Liver (tissue), 9 donors: ENCODE measurements around the gene HARBI1. TPM values are rescaled to one million over a fixed set of nuclear protein-coding genes. Genes with fewer than 3 reads are reported as not detected.

Source experiments
- DNase-seq: peaks from one replicate; pipeline ENCODE4 v3.0.0-alpha.2; 2017; ENCODE audit warnings: low spot score
- H3K27ac ChIP-seq, 2 donors: one replicate each; pipeline ENCODE4 v1.7.0; 2013; ENCODE audit warnings: inconsistent platforms in 2 of 2, low read length in 2 of 2, control low read depth in 1 of 2, low read depth in 1 of 2, mild to moderate bottlenecking in 1 of 2
- H3K27me3 ChIP-seq, 4 donors: one replicate each; pipeline versions ENCODE4 v1.6.1 to v1.7.0; 2013; ENCODE audit warnings: low read length in 3 of 4, inconsistent platforms in 1 of 4, mild to moderate bottlenecking in 1 of 4, moderate library complexity in 1 of 4; ENCODE audit not compliant: control insufficient read depth in 4 of 4, insufficient read depth in 4 of 4
- H3K36me3 ChIP-seq, 4 donors: one replicate each; pipeline versions ENCODE4 v1.6.1 to v1.7.0; 2013; ENCODE audit warnings: low read length in 3 of 4, mild to moderate bottlenecking in 3 of 4, low read depth in 1 of 4, moderate library complexity in 1 of 4; ENCODE audit not compliant: control insufficient read depth in 4 of 4, insufficient read depth in 3 of 4
- H3K4me1 ChIP-seq, 4 donors: one replicate each; pipeline versions ENCODE4 v1.6.1 to v1.7.0; 2013; ENCODE audit warnings: low read length in 3 of 4, mild to moderate bottlenecking in 3 of 4, moderate library complexity in 1 of 4; ENCODE audit not compliant: control insufficient read depth in 4 of 4, insufficient read depth in 4 of 4
- H3K4me3 ChIP-seq, 3 donors: one replicate each; pipeline versions ENCODE4 v1.6.1 to v1.7.0; 2013; ENCODE audit warnings: low read length in 3 of 3, control low read depth in 1 of 3, low read depth in 1 of 3, mild to moderate bottlenecking in 1 of 3
- H3K9ac ChIP-seq, 2 donors: one replicate each; pipeline ENCODE4 v1.7.0; 2013; ENCODE audit warnings: low read length in 2 of 2, mild to moderate bottlenecking in 2 of 2, moderate library complexity in 2 of 2, control low read depth in 1 of 2, low read depth in 1 of 2
- H3K9me3 ChIP-seq, 4 donors: one replicate each; pipeline versions ENCODE4 v1.6.1 to v1.7.0; 2013; ENCODE audit warnings: low read length in 3 of 4; ENCODE audit not compliant: control insufficient read depth in 4 of 4
- EGR1 ChIP-seq, 2 donors: IDR thresholded peaks; 2 replicates each; pipeline ENCODE4 v1.6.1; 2016 to 2018; ENCODE audit warnings: antibody characterized with exemption in 2 of 2, low read depth in 2 of 2
- FOXA1 ChIP-seq: IDR thresholded peaks from 2 replicates; pipeline ENCODE4 v1.6.1; 2016; ENCODE audit warnings: antibody characterized with exemption
- FOXA2 ChIP-seq: IDR thresholded peaks from 2 replicates; pipeline ENCODE4 v1.6.1; 2016; ENCODE audit warnings: antibody characterized with exemption
- HNF4A ChIP-seq, 2 donors: conservative IDR thresholded peaks; 2 replicates each; pipeline ENCODE4 v1.6.1; 2016; ENCODE audit warnings: antibody characterized with exemption in 2 of 2, mild to moderate bottlenecking in 2 of 2
- JUND ChIP-seq, 2 donors: IDR thresholded peaks; 2 replicates each; pipeline ENCODE4 v1.6.1; 2016; ENCODE audit warnings: antibody characterized with exemption in 2 of 2
- NR2F2 ChIP-seq: IDR thresholded peaks from 2 replicates; pipeline ENCODE4 v1.6.1; 2016; ENCODE audit warnings: antibody characterized with exemption
- RAD21 ChIP-seq, 2 donors: IDR thresholded peaks; 2 replicates each; pipeline ENCODE4 v1.6.1; 2016; ENCODE audit warnings: antibody characterized with exemption in 2 of 2, mild to moderate bottlenecking in 2 of 2
- RXRA ChIP-seq, 2 donors: IDR thresholded peaks; 2 replicates each; pipeline ENCODE4 v1.6.1; 2017 to 2018; ENCODE audit warnings: antibody characterized with exemption in 2 of 2, mild to moderate bottlenecking in 1 of 2
- SP1 ChIP-seq: IDR thresholded peaks from 2 replicates; pipeline ENCODE4 v1.6.1; 2018; ENCODE audit warnings: antibody characterized with exemption, mild to moderate bottlenecking
- TAF1 ChIP-seq: conservative IDR thresholded peaks from 2 replicates; pipeline ENCODE4 v1.6.1; 2016; ENCODE audit warnings: antibody characterized with exemption, mild to moderate bottlenecking
- YY1 ChIP-seq: IDR thresholded peaks from 2 replicates; pipeline ENCODE4 v1.6.1; 2016; ENCODE audit warnings: antibody characterized with exemption, mild to moderate bottlenecking
- WGBS: extraction: QIAGEN DNeasy Blood & Tissue Kit; methylation state at CpG from one replicate; pipeline ENCODE4 v1.1.7; 2013; 5-methylcytosine and 5-hydroxymethylcytosine counted together
- polyA plus RNA-seq, 2 donors: library from polyadenylated mRNA; stranded (reverse) in 1 of 2; unstranded in 1 of 2; fragments of 200-250 nt in 1 of 2; fragments of >200 nt in 1 of 2; fragmentation: Nextera tagmentation in 1 of 2; extraction: Ambion mirVana in 1 of 2; gene quantifications; one replicate each; pipeline versions ENCODE4 v1.2.1 to v1.2.3, GENCODE V29; 2013 to 2015
- total RNA-seq, 2 donors: library from RNA; depleted of rRNA; stranded (reverse); fragments of >200 nt; gene quantifications; one replicate each; pipeline ENCODE4 v1.2.3, GENCODE V29; 2014
- TF ChIP-seq, protein P1 (sequence below): IDR thresholded peaks from 2 replicates; pipeline ENCODE4 v1.6.1; 2016; ENCODE audit warnings: antibody characterized with exemption, mild to moderate bottlenecking
- TF ChIP-seq, protein P2 (sequence below): IDR thresholded peaks from 2 replicates; pipeline ENCODE4 v1.6.1; 2016; ENCODE audit warnings: antibody characterized with exemption
- TF ChIP-seq, protein P3 (sequence below): fragments of 150-350 bp; IDR thresholded peaks from 2 replicates; pipeline ENCODE4 v1.5.1; 2017; ENCODE audit warnings: improper control_type of control experiment, low read depth, low read length; ENCODE audit not compliant: missing input control
- donor health status: healthy.
- donor health status: healthy.
- donor health status: healthy.
- donor health status: healthy.
- donor health status: healthy.

The HARBI1 gene
- total and polyA plus RNA-seq, 4 donors = 2.5 to 5.9 (median 3.3) TPM

DNA sequence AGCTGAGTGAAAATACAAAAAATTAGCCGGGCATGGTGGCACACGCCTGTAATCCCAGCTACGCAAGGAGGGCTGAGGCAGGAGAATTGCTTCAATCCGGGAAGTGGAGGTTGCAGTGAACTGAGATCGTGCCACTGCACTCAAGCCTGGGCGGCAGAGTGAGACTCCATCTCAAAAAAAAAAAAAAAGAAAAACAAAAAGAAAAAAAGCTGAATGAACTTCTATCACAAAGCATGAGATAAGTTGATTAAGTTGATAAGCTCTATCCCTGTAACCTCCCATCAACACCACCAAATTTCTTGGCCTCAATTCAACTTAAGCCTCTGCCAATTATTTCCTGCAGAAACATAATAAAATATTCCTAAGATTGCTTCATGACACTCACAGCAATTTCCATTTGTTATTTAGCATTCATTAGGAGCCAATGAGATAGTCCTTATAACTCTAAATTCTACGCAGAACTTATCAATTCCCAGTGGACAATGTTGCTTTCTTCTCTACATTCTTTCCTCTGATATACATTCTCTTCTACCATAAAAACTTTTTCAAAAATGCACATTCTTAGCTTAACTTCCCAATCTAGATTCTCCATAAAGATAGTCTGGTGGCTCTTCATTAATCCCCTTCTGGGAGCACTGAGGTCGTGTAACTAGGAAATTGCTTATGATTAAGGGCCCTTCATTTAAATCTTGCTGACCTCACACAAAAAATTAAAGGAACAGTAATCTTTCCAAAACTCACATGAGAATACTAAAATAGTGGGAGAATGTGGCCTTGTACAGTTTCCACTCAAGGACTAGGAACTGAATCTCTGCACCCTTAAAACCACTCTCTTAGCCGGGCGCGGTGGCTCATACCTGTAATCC, 26.1 kb downstream of the HARBI1 start:
- Histone ChIP-seq H3K27ac (no peak overlapping the region), H3K27me3 (no peaks in the 10 kb centered on the region), H3K4me1 (peaks cover 5 to 33% (median 23%) of the 10 kb centered on the region in 4 donors), H3K36me3 (no peaks in the 10 kb centered on the region), H3K9ac (no peak overlapping the region), H3K4me3 (no peak overlapping the region), H3K9me3 (no peaks in the 10 kb centered on the region)
- DNase-seq = no peak
- 64% methylated on average over 11 of the region's 11 CpGs for WGBS
- TF ChIP-seq FOXA2 (no peak), FOXA1 (no peak), SP1 (no peak), RAD21 (IDR thresholded peaks at IDR 0.05) (no peak), YY1 (no peak), NR2F2 (no peak), HNF4A (conservative IDR thresholded peaks at IDR 0.05) (no peak), RXRA (IDR thresholded peaks at IDR 0.05) (no peak), EGR1 (IDR thresholded peaks at IDR 0.05; ENCODE audit: low read depth in 2 of 2) (no peak), TAF1 (no peak)
- TF ChIP-seq, protein P1, sequence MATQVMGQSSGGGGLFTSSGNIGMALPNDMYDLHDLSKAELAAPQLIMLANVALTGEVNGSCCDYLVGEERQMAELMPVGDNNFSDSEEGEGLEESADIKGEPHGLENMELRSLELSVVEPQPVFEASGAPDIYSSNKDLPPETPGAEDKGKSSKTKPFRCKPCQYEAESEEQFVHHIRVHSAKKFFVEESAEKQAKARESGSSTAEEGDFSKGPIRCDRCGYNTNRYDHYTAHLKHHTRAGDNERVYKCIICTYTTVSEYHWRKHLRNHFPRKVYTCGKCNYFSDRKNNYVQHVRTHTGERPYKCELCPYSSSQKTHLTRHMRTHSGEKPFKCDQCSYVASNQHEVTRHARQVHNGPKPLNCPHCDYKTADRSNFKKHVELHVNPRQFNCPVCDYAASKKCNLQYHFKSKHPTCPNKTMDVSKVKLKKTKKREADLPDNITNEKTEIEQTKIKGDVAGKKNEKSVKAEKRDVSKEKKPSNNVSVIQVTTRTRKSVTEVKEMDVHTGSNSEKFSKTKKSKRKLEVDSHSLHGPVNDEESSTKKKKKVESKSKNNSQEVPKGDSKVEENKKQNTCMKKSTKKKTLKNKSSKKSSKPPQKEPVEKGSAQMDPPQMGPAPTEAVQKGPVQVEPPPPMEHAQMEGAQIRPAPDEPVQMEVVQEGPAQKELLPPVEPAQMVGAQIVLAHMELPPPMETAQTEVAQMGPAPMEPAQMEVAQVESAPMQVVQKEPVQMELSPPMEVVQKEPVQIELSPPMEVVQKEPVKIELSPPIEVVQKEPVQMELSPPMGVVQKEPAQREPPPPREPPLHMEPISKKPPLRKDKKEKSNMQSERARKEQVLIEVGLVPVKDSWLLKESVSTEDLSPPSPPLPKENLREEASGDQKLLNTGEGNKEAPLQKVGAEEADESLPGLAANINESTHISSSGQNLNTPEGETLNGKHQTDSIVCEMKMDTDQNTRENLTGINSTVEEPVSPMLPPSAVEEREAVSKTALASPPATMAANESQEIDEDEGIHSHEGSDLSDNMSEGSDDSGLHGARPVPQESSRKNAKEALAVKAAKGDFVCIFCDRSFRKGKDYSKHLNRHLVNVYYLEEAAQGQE = no peak
- TF ChIP-seq, protein P2, sequence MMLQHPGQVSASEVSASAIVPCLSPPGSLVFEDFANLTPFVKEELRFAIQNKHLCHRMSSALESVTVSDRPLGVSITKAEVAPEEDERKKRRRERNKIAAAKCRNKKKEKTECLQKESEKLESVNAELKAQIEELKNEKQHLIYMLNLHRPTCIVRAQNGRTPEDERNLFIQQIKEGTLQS = no peak
- TF ChIP-seq, protein P3, sequence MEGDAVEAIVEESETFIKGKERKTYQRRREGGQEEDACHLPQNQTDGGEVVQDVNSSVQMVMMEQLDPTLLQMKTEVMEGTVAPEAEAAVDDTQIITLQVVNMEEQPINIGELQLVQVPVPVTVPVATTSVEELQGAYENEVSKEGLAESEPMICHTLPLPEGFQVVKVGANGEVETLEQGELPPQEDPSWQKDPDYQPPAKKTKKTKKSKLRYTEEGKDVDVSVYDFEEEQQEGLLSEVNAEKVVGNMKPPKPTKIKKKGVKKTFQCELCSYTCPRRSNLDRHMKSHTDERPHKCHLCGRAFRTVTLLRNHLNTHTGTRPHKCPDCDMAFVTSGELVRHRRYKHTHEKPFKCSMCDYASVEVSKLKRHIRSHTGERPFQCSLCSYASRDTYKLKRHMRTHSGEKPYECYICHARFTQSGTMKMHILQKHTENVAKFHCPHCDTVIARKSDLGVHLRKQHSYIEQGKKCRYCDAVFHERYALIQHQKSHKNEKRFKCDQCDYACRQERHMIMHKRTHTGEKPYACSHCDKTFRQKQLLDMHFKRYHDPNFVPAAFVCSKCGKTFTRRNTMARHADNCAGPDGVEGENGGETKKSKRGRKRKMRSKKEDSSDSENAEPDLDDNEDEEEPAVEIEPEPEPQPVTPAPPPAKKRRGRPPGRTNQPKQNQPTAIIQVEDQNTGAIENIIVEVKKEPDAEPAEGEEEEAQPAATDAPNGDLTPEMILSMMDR = no peak

DNA sequence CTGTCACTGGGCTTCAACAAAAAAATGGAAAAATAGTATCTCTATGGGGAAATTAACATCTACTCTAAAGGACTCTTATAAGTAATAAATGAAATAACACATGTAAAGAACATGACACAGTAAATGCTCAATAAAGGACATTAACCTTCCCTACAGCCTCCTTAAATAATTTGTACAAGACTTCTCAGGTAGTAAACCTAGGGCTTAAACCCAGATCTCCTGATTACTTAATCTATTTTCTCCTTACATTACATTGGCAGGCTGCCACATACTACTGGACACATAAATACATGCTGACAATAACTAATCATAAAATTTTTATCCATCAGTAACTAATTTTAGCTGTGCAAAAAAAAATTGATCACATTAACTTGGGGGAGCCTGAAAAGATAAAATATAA, 28.1 kb downstream of the HARBI1 start:
- no peak for DNase-seq
- Histone ChIP-seq H3K27ac (no peak overlapping the region), H3K27me3 (no peaks in the 10 kb centered on the region), H3K9ac (no peak overlapping the region), H3K4me1 (peaks cover 5 to 27% (median 21%) of the 10 kb centered on the region in 4 donors), H3K9me3 (no peaks in the 10 kb centered on the region), H3K36me3 (no peaks in the 10 kb centered on the region), H3K4me3 (no peak overlapping the region)
- TF ChIP-seq YY1 = no peak
- TF ChIP-seq, protein P1 = no peak
- no peak for TF ChIP-seq JUND (IDR thresholded peaks at IDR 0.05)
